Superior temporal gyrus (tissue), 1 donor: ENCODE data around the gene HIPK1.

Experiments used
- DNase-seq: peaks from one replicate; pipeline ENCODE4 v3.0.0-alpha.2; 2016; ENCODE audit errors: extremely low spot score

Gene HIPK1

DNA sequence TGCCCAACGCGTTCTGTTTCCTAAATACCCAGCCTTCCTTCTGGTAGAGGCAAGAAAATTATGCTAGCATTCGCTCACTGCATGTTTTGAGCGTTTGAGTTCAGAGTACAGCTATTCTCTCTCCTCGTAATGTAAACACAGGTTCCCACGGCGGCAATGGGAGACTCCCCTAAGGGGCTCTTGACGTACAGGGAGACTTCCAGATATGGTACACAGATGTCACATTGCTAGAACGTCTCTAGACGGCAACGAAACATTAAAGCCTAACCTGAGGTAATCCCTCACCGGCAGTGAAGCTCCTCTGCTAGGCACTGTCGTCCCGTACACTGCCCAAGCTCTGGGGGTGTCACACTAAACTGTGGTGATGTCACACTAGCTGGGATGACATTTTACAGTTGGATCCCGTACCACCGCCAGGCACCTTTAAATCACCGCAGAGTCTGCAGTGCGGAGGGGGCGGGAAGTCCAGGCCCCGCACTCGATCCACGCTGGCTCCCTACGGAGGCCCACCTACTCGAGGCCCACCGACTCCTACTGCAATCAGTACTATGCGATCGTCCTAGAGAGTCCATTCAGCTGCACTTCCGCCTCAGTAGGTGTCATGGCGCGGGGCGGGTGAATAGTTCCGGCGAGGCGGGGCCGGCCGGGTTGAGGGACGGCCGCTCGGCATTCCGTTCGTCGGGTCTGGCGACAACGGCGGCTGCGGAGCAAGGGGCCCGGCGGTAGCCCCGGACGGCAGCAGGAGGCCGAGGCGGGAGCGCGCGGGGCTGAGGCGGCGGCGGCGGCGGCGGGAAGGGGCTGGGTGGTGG lies at the start of gene HIPK1:
HIPK1 (plus strand) TSS at position 384 of the 809 bp plus-strand sequence.
- DNase-seq, result peak; percentile 93

DNA sequence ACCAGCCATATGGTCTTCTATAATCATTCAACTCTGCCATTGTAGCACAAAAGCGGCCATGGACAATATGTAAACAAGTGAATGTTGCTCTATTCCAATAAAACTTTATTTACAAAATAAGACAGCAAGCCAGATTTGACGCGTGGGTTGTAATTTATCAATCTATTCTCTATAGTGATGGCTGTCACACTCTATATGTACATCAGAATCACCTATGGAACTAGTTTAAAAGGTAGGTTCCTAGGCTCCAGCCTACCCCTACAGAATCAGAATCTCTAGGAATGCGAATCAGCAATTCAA lies 49.4 kb upstream of the HIPK1 start:
- no peak for DNase-seq

GRCh38 chr1:113881661-113882060 lies 47.5 kb upstream of the HIPK1 start:
- DNase-seq, result no peak

- no peak for DNase-seq
Observed at GRCh38 chr1:113886417-113887401, 42.4 kb upstream of the HIPK1 start.

GRCh38 chr1:113887402-113888175 lies 41.5 kb upstream of the HIPK1 start, which contains the start of gene BCL2L15:
BCL2L15 (minus strand) TSS chr1:113887581; CDS start chr1:113887375, 206 bp downstream.
- no peak for DNase-seq

DNA sequence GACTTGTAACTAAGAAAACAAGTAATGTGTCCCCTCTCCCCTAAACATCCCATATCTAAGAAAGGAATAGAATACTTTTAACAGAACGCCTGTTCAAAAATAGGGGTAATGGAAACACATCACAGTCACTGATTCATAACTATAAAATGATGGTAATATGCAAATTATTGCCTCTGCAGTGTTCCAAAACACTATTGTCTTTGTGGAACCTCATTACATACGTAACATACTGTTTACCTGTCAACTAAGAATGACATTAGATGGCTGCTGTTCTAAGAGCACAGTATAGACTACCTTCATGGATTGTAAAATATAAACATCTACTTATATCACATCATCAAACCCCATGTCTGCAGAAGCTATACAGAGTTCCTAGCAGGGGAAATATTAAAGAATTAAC lies 38.3 kb upstream of the HIPK1 start:
- no peak for DNase-seq

DNA sequence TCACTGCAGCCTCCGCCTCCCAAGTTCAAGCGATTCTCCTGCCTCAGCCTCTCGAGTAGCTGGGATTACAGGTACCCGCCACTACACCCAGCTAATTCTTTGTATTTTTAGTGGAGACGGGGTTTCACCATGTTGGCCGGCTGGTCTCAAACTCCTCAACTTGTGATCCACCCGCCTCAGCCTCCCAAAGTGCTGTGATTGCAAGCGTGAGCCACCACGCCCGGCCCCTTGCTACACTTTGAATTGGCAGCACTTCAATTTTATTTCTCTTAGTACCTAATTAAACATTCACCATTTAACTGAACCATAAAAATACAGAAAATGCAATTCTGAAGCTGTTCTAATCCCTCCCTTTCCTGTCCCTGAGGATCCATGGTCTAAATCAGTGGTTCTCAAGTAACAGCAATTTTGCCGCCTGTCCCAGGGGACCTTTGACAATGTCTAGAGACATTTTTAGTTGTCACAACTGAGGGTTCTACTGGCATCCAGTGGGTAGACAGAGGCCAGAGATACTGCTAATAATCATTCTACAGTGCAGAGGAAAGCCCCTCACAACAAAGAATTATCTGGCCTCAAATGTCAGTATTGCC lies 37.4 kb upstream of the HIPK1 start:
- no peak for DNase-seq

GRCh38 chr1:113893267-113893666 lies 35.9 kb upstream of the HIPK1 start:
- DNase-seq, result no peak

DNA sequence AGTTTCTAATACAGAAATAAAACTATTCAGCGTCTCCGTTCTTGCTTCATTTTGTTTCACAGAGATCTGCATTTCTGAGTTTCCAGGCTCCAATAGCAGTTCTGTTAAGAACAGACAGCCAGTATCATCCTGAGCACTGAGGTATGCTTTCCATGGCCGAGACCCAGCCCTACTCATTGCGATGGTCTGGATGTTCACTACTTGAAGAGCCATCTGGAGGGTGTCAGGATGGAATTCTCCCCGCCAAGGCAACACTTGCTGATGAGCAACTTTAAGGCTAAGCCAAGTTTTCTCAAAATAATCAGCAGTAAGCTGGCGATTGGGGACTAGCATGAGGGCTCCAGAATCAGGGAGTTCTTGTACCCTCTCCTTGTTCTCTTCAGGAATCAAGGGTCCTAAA lies 34.0 kb upstream of the HIPK1 start:
- DNase-seq, result peak; percentile 35

- no peak for DNase-seq
Observed at GRCh38 chr1:113895961-113896360, 33.2 kb upstream of the HIPK1 start.

DNA sequence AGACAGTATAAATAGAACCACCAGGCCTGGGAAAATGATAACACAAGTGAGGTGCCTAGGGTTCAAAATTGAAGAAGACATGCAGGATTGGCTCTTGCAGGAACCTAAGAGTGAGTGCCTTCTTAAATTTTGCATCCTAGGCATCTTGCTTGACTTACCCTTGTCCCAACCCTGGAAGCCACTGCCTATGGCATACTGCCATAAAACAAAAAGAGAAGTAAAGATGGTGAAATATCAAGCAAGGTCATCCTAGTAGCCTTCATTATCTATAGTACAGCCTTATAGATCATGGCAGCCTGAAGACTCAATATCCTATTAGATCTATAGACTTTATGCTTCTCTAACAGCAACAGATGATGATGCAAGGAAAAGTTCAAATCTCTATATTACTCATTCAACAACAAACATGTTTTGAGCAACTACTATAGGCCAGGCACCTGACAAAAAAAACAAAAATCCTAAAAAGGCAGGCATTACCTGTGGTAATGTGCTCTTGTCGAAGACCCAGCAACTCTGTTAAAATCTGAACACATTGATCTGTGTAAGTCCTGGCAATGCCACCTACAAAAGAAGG lies 30.8 kb upstream of the HIPK1 start:
- no peak for DNase-seq

GRCh38 chr1:113899111-113899510 lies 30.0 kb upstream of the HIPK1 start:
- DNase-seq, result no peak

DNA sequence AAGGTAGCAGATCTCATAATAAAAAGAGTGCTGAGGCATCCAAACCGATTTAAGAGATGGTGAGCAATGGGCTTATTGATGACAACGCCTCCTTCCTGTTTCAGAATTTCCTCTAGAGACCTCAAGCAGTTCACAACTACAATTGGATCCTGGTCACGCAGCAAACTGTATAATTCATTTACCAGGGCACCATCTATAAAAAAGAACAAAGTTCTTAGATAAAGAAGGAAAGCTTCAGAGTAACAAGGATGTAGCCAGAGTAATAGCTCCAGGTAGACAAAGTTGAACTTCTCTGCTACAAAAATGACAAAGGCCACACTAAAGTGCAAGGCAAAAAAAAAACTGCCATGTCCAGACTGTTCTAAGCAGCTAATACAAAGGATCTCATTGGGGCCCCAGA lies 27.9 kb upstream of the HIPK1 start:
- no peak for DNase-seq

DNA sequence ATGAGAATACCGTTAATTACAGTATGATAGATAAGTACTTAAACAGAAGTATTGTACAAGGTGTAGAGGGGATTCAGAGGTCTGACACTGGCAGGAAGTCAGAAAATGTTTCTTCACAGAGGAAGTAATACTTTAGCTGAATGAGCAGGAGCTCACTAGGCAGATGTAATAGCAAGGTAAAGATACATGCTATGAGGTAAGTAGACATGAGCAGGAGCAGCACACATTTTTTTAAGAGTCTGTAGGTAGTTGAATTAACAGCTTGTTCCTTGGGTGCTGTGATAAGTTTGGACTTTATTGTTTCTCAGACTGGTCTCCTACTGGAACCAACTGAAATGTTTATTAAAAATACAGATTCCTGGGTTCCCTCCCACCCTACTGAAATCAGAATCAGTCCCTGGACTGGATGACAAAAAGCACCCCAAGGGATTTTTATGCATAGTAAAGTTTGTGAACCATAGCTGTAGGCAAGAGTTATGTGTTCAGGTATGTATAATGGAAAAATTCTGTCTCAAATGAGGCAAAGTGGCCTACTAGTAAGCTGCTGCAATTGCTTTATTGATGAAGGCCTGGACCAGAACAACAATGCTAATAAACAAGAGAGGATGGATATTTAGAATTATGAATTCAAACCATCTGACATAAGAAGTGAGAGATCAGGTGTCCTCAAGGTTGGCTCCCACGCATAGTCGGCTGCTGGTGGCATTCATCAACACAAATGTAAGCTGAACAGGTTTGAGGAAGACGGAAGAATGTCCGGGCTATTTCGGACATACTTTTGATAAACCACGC lies 25.4 kb upstream of the HIPK1 start:
- no peak for DNase-seq

DNA sequence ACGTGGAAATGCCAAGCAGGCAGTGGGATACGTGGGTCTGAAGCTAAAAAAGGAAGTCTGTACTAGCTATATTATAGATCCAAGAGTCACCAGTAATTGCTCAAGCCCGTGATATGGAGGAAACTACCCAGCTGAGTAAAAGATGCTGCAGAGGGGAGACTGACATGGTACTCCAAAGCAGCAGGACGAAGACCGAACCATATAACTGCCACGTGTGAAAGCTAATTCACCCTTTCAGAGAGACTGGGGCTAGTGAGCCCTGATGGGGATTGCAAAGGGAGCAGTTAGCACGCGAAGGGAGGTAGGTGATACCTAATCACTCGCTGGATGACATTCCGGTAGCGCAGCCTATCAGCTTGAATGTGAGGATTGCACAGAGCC lies 24.8 kb upstream of the HIPK1 start:
- no peak for DNase-seq

DNA sequence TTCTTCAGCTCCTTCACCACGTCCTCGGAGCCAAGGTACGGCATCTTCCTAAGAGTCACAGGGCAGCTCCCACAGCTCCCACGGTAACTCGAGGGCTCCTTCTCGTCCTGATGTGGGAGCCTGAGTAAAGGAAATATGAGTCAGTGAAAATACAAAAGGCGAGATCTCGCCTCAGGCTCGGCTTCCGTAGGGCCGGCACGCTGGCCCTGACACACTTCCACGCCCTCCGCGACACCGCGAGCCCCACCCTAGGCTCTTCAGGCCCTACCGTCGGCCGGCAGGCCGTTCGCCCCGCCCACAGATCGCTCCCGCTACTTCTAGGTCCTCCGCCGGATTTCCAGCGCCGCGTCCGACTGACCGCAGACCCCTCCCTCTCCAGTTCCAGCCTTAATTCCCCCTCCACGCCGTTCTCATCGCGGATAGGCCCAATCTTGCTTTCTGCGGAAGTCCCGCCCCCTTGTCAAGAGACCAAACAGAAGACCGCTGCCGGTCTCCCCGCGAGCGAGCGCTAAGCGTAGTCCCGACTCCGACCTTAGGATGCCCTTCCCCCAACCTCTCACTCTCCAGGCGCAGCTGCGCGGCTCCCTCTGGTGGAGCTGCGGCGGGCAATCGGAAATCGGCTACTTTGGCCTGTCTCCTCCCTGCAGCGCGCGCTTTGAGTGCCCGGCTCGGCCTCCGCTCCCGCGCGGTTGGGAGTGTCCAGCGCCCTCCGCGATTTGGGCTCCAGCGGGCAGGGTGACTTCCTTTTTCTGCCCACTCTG lies 24.3 kb upstream of the HIPK1 start, which contains the start of the genes AP4B1 and DCLRE1B:
AP4B1 (minus strand) TSS at position 126 of the 761 bp plus-strand sequence; CDS start at position 44, 82 bp downstream.
DCLRE1B (plus strand) TSS at position 653 of the 761 bp plus-strand sequence. CDS start 261 bp downstream, outside the sequence.
- DNase-seq, result peak; percentile 99

DNA sequence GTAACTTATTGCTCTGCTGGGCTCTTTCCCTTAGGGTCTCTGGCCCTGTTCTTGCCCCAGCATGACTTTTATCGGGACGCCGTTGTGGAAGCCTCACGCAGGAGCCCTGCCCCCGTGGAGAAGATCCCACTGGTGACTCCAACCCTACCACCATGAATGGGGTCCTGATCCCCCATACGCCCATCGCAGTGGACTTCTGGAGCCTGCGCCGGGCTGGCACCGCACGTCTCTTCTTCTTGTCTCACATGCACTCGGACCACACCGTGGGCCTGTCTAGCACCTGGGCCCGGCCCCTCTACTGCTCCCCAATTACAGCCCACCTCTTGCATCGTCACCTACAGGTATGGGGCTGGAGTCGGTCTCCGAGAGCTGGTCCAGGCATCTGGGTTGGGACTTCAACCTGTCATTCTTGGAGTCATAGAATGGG lies 23.7 kb upstream of the HIPK1 start:
- no peak for DNase-seq

- DNase-seq, result no peak
Observed at GRCh38 chr1:113912594-113913311, 16.4 kb upstream of the HIPK1 start.

- no peak for DNase-seq
Observed at GRCh38 chr1:113913312-113913668, 15.8 kb upstream of the HIPK1 start.
